Stomach (tissue), 4 donors: ENCODE data around the gene DCST2.

ENCODE experiments used
- CTCF ChIP-seq, 7 experiments: fragments of 450-650 bp in 4 of 7; fragments of 200-600 bp in 3 of 7; sonication (generic) in 3 of 7; IDR thresholded peaks; one replicate each; pipeline ENCODE4 v1.5.1; 2016 to 2019; ENCODE audit warnings: antibody characterized with exemption in 7 of 7, control low read depth in 2 of 7, mild to moderate bottlenecking in 1 of 7
- POLR2A ChIP-seq, 4 donors: fragments of 450-650 bp; IDR thresholded peaks; one replicate each; pipeline ENCODE4 v1.6.1; 2016; ENCODE audit warnings: antibody characterized with exemption in 4 of 4, control low read depth in 2 of 4, mild to moderate bottlenecking in 1 of 4, moderate library complexity in 1 of 4
- POLR2AphosphoS5 ChIP-seq, 3 donors: sonication (generic); formaldehyde crosslinking; IDR thresholded peaks; one replicate each; pipeline ENCODE4 v1.6.1; 2016; ENCODE audit warnings: antibody characterized with exemption in 3 of 3

- TF ChIP-seq POLR2A (IDR thresholded peaks at IDR 0.05), result no peak
- TF ChIP-seq CTCF (IDR thresholded peaks at IDR 0.05), result no peak
- TF ChIP-seq POLR2AphosphoS5 (IDR thresholded peaks at IDR 0.05), result no peak
Measured at GRCh38 chr1:154994591-154994990, 39.0 kb downstream of the DCST2 start.
